Lower leg skin (tissue), 4 donors: Measurements from ENCODE around the gene DCAKD. TPM values are rescaled to one million over a fixed set of nuclear protein-coding genes. Genes with fewer than 3 reads are reported as not detected.
A peak's percentile ranks its signal among the peaks of the same experiment; 100 is the strongest.
"Not testable (repeated sequence)": the region's sequence is repeated elsewhere in the genome, so short reads cannot be mapped to it uniquely, and the experiment has no call there.

ENCODE experiments used
- DNase-seq, 2 donors: peaks; one replicate each; pipeline ENCODE4 v3.0.0-alpha.2; 2019; ENCODE audit warnings: low spot score in 2 of 2
- H3K4me3 ChIP-seq: fragments of 200-600 bp; sonication (generic); 2 replicates; pipeline ENCODE4 v1.5.1; 2017; ENCODE audit warnings: mild to moderate bottlenecking, low read depth; ENCODE audit not compliant: poor library complexity, severe bottlenecking
- CTCF ChIP-seq, 3 donors: fragments of 450-650 bp; IDR thresholded peaks; one replicate each; pipeline ENCODE4 v1.5.1; 2016; ENCODE audit warnings: antibody characterized with exemption in 3 of 3, mild to moderate bottlenecking in 3 of 3, moderate library complexity in 2 of 3
- POLR2A ChIP-seq, 2 donors: fragments of 450-650 bp; IDR thresholded peaks; one replicate each; pipeline ENCODE4 v1.6.1; 2016 to 2017; ENCODE audit warnings: antibody characterized with exemption in 2 of 2, mild to moderate bottlenecking in 1 of 2, moderate library complexity in 1 of 2
- WGBS, 2 donors: methylation state at CpG; one replicate each; pipeline ENCODE4 v1.1.5; 2018; 5-methylcytosine and 5-hydroxymethylcytosine counted together
- intact Hi-C: fragments of 100-400 bp; cut with DNase I; formaldehyde crosslinking; loops from one replicate; pipeline ENCODE4 v1.15.0; 2023; ENCODE audit warnings: low total_unique reads
- total RNA-seq, 4 donors: library from RNA; depleted of rRNA; stranded (reverse); fragments of >200 nt; gene quantifications; one replicate each; pipeline ENCODE4 v1.1.0, GENCODE V29; 2016

DCAKD gene
- total RNA-seq, 4 donors from 2014 or later, result 47.9 to 70.2 (median 61.0) TPM

GRCh38 chr17:45061606-45062205 lies 10.3 kb upstream of the DCAKD start:
- intact Hi-C loops, result no loop called here
- 10% methylated on average over 15 of the region's 15 CpGs for WGBS, 2 donors
- TF ChIP-seq CTCF (IDR thresholded peaks at IDR 0.05) (no peak), POLR2A (IDR thresholded peaks at IDR 0.05) (no peak)
- H3K4me3 ChIP-seq, result peak overlapping the region; percentile 56
- no peak for DNase-seq

- intact Hi-C loops, result no loop called here
- peak; percentile 99 to 100 for DNase-seq
- 0% methylated on average over 41 to 50 of the region's 50 CpGs for WGBS, 2 donors
- TF ChIP-seq POLR2A (IDR thresholded peaks at IDR 0.05) (peak in 1 of 2 donors; percentile 57), CTCF (IDR thresholded peaks at IDR 0.05) (no peak)
- H3K4me3 ChIP-seq, result peak within 1 kb of the TSS; percentile 84
These were observed 9.6 kb upstream of the DCAKD start, which contains the start of gene NMT1 for GRCh38 chr17:45060797-45061605. Gene NMT1, plus strand, starts transcription at chr17:45061317. Its CDS starts 13 bp downstream, at chr17:45061330.

- TF ChIP-seq CTCF (IDR thresholded peaks at IDR 0.05) (no peak), POLR2A (IDR thresholded peaks at IDR 0.05) (no peak)
- H3K4me3 ChIP-seq, result peak overlapping the region; percentile 84
- DNase-seq, result peak in 1 of 2 donors; percentile 31
- intact Hi-C loops, result no loop called here
- WGBS, 2 donors, result 11 to 12% methylated on average over 15 of the region's 15 CpGs
These were observed 9.0 kb upstream of the DCAKD start for GRCh38 chr17:45060382-45060796.

- intact Hi-C loops, result no loop called here
- H3K4me3 ChIP-seq, result no peak overlapping the region
- 10 to 16% methylated on average over 31 to 32 of the region's 36 CpGs for WGBS, 2 donors
- TF ChIP-seq POLR2A (IDR thresholded peaks at IDR 0.05) (peak in 1 of 2 donors; percentile 32), CTCF (IDR thresholded peaks at IDR 0.05) (no peak)
- peak in 1 of 2 donors; percentile 90 for DNase-seq
These were observed 780 bp upstream of the DCAKD start for GRCh38 chr17:45052052-45052772.

- DNase-seq, H3K4me3 ChIP-seq, intact Hi-C loops: not testable (repeated sequence)
- no CpG with 5 or more reads among the region's 54 CpGs for WGBS, 2 donors
These were observed 254 bp upstream of the DCAKD start for GRCh38 chr17:45051720-45052051.
